Transverse colon (tissue), 4 donors: Measurements from ENCODE around the gene PITX1.

ENCODE experiments used
- EP300 ChIP-seq: sonication (generic); formaldehyde crosslinking; IDR thresholded peaks from one replicate; pipeline ENCODE4 v1.6.1; 2017; ENCODE audit warnings: antibody characterized with exemption, low read depth
- POLR2A ChIP-seq: fragments of 450-650 bp; IDR thresholded peaks from one replicate; pipeline ENCODE4 v1.6.1; 2016; ENCODE audit warnings: antibody characterized with exemption, mild to moderate bottlenecking, moderate library complexity
- POLR2AphosphoS5 ChIP-seq, 3 donors: sonication (generic); formaldehyde crosslinking; IDR thresholded peaks; one replicate each; pipeline ENCODE4 v1.6.1; 2016; ENCODE audit warnings: antibody characterized with exemption in 3 of 3
- TF ChIP-seq, protein P1 (sequence below), 5 experiments: fragments of 200-600 bp in 3 of 5; fragments of 450-650 bp in 2 of 5; sonication (generic) in 3 of 5; IDR thresholded peaks; 1 replicate in 2 of 5; 2 replicates in 3 of 5; pipeline ENCODE4 v1.5.1; 2016 to 2017; ENCODE audit warnings: antibody characterized with exemption in 5 of 5, inconsistent platforms in 3 of 5, mild to moderate bottlenecking in 2 of 5, moderate library complexity in 1 of 5

DNA sequence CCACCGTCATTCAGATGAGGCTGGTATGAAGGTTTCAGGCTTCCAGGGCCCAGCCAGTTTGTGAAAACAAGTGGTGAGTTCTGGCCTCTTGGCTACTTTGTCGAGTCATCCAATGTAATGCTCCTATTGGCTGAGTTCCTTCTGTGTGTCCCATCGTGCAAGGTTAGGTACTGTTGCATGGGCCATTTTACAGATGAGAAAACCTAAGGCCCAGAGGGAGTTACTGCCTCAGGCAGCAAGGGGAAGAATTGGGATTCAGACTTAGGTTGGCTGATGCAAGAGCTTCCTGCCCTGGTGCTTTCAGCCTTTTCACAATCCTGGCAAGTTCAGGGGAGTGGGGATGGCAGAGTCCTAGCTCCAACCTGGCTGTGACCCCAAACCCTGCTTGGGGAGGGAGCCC lies 17.4 kb upstream of the PITX1 start:
- TF ChIP-seq POLR2A: no peak
- TF ChIP-seq POLR2AphosphoS5 (IDR thresholded peaks at IDR 0.05): no peak
- TF ChIP-seq, protein P1, sequence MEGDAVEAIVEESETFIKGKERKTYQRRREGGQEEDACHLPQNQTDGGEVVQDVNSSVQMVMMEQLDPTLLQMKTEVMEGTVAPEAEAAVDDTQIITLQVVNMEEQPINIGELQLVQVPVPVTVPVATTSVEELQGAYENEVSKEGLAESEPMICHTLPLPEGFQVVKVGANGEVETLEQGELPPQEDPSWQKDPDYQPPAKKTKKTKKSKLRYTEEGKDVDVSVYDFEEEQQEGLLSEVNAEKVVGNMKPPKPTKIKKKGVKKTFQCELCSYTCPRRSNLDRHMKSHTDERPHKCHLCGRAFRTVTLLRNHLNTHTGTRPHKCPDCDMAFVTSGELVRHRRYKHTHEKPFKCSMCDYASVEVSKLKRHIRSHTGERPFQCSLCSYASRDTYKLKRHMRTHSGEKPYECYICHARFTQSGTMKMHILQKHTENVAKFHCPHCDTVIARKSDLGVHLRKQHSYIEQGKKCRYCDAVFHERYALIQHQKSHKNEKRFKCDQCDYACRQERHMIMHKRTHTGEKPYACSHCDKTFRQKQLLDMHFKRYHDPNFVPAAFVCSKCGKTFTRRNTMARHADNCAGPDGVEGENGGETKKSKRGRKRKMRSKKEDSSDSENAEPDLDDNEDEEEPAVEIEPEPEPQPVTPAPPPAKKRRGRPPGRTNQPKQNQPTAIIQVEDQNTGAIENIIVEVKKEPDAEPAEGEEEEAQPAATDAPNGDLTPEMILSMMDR (IDR thresholded peaks at IDR 0.05): no peak
- no peak for TF ChIP-seq EP300
